Glutamatergic neuron (in vitro differentiated cells): Measurements from ENCODE around the gene SUSD4. TPM values are rescaled to one million over a fixed set of nuclear protein-coding genes. Genes with fewer than 3 reads are reported as not detected.

Experiments
- DNase-seq: peaks from one replicate; pipeline ENCODE4 v3.0.0; 2022
- H3K27ac Mint-ChIP-seq: one replicate; pipeline ENCODE4 v1.8.0; 2020; ENCODE audit warnings: mild to moderate bottlenecking, mixed read lengths, inconsistent platforms; ENCODE audit not compliant: unreplicated experiment
- H3K27me3 Mint-ChIP-seq: one replicate; pipeline ENCODE4 v1.8.0; 2020; ENCODE audit warnings: mild to moderate bottlenecking, moderate library complexity, mixed read lengths, inconsistent platforms; ENCODE audit not compliant: unreplicated experiment
- H3K36me3 Mint-ChIP-seq: one replicate; pipeline ENCODE4 v1.8.0; 2020; ENCODE audit warnings: mild to moderate bottlenecking, mixed read lengths, inconsistent platforms; ENCODE audit not compliant: unreplicated experiment
- H3K4me1 Mint-ChIP-seq: one replicate; pipeline ENCODE4 v1.8.0; 2020; ENCODE audit warnings: mild to moderate bottlenecking, low read depth, mixed read lengths, inconsistent platforms; ENCODE audit not compliant: unreplicated experiment
- H3K4me3 Mint-ChIP-seq: one replicate; pipeline ENCODE4 v1.8.0; 2020; ENCODE audit warnings: mild to moderate bottlenecking, mixed read lengths, inconsistent platforms; ENCODE audit not compliant: unreplicated experiment
- H3K9me3 Mint-ChIP-seq: one replicate; pipeline ENCODE4 v1.8.0; 2020; ENCODE audit warnings: mild to moderate bottlenecking, moderate library complexity, mixed read lengths, inconsistent platforms; ENCODE audit not compliant: unreplicated experiment
- CTCF ChIP-seq: fragments of 200-600 bp; sonication (generic); IDR thresholded peaks from one replicate; pipeline ENCODE4 v1.5.0; 2021; ENCODE audit not compliant: partially characterized antibody, unreplicated experiment
- total RNA-seq: library from RNA; stranded (reverse); fragmentation: NEBNext Ultra II Directional; extraction: Animal tissue kit (Norgen Biotek cat#: 25700); gene quantifications from one replicate; pipeline ENCODE4 v1.2.1, GENCODE V29; 2021; ENCODE audit not compliant: unreplicated experiment

The SUSD4 gene
- total RNA-seq, 1 donor from 2014 or later = 0.47 TPM

DNA sequence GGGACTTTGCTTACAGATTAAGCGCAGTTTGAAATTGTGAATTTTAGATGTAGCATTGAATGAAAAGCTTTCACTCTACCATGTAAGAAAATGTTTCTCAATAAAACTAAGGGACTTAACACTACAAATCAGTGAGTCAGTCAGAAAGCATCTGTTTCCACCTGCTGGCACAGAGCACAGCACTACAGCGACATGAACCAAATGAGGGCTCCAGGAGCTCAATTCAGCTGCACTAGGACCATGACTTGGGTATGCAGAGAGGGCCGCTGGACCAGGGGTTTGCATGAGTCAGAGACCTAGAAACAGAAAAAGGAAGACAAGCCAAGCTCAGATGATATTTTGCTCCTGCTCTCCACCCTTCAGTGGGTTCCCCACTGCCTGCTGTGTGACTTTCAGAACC, 5.2 kb downstream of the SUSD4 start:
- Mint-ChIP-seq H3K27me3 (peaks cover 8% of the 10 kb centered on the region), H3K4me3 (no peak overlapping the region), H3K27ac (no peak overlapping the region), H3K36me3 (peaks cover 4% of the 10 kb centered on the region), H3K9me3 (peaks cover 1% of the 10 kb centered on the region), H3K4me1 (peaks cover 6% of the 10 kb centered on the region)
- no peak for TF ChIP-seq CTCF
- DNase-seq = no peak

- H3K27me3 Mint-ChIP-seq = peaks cover 3% of the 10 kb centered on the region
- peaks cover 4% of the 10 kb centered on the region for H3K9me3 Mint-ChIP-seq
- no peak overlapping the region for H3K27ac Mint-ChIP-seq
- DNase-seq = no peak
- peaks cover 10% of the 10 kb centered on the region for H3K4me1 Mint-ChIP-seq
- TF ChIP-seq CTCF = no peak
- H3K36me3 Mint-ChIP-seq = peaks cover 4% of the 10 kb centered on the region
- no peak overlapping the region for H3K4me3 Mint-ChIP-seq
Observed at GRCh38 chr1:223355699-223356098, 8.3 kb downstream of the SUSD4 start.

GRCh38 chr1:223353939-223354338, 10.0 kb downstream of the SUSD4 start:
- no peak overlapping the region for H3K27ac Mint-ChIP-seq
- H3K9me3 Mint-ChIP-seq = peaks cover 2% of the 10 kb centered on the region
- H3K36me3 Mint-ChIP-seq = no peaks in the 10 kb centered on the region
- peaks cover 10% of the 10 kb centered on the region for H3K4me1 Mint-ChIP-seq
- no peak overlapping the region for H3K4me3 Mint-ChIP-seq
- peaks cover 9% of the 10 kb centered on the region for H3K27me3 Mint-ChIP-seq
- no peak for TF ChIP-seq CTCF
- no peak for DNase-seq

- TF ChIP-seq CTCF = no peak
- Mint-ChIP-seq H3K27ac (no peak overlapping the region), H3K27me3 (peaks cover 9% of the 10 kb centered on the region), H3K36me3 (no peaks in the 10 kb centered on the region), H3K4me3 (no peak overlapping the region), H3K9me3 (peaks cover 2% of the 10 kb centered on the region), H3K4me1 (peaks cover 10% of the 10 kb centered on the region)
- no peak for DNase-seq
Observed at GRCh38 chr1:223352944-223353343, 11.0 kb downstream of the SUSD4 start.

DNA sequence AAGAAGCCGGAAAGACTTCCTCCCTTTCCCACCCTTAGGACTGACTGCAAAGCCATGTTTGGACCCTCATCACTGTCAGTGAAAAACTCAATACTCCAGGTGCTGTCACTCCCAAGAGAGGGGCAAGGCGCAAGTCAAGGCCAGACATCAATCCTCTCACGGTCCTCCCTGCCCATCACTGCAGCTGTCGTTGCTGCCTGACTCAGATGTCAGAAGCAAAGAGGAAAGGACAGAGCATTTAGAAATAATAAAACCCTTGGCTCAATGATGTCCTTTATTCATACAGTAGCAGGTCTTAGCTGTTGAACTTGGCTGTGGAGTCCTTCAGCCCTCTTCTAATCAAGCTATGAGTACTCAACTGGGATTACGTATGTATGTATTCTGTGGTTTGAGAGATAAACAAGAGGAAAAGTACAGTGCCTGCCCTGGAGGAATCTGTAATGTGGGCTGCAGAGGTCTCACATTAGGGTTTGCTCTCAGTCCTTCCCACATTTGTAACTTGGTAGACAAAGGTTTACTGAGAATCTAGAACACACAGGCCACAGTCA, 13.5 kb downstream of the SUSD4 start:
- no peak for TF ChIP-seq CTCF
- no peak overlapping the region for H3K27ac Mint-ChIP-seq
- peaks cover 2% of the 10 kb centered on the region for H3K9me3 Mint-ChIP-seq
- no peaks in the 10 kb centered on the region for H3K36me3 Mint-ChIP-seq
- no peak overlapping the region for H3K4me3 Mint-ChIP-seq
- no peak for DNase-seq
- peaks cover 9% of the 10 kb centered on the region for H3K27me3 Mint-ChIP-seq
- peaks cover 15% of the 10 kb centered on the region for H3K4me1 Mint-ChIP-seq
